ENCODE measurements around the gene ALS2. TPM values are rescaled to one million over a fixed set of nuclear protein-coding genes. Genes with fewer than 3 reads are reported as not detected.
"Not testable (repeated sequence)": the region's sequence is repeated elsewhere in the genome, so short reads cannot be mapped to it uniquely, and the experiment has no call there.

The ALS2 gene
- total RNA-seq, 1 donor from 2014 or later = 36.4 TPM

DNA sequence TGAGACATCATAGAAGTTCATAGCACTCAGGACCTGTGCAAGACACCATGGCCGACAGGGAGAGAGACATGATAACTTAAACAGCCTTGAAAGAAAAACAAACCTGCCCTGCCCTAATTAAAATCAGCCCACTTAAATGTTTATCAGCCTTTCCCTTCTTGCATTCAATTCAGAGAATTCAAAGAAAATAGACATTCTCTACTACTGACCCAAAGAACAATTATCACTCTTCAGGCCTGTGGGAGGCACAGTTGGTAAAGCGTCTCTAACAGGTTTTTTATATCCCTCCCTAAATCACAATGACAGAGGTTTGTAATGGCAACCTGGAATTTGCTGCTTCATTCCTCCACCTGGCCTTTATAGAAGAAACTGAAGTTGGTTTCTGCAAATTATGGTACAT, 27.3 kb upstream of the ALS2 start:
- H3K36me3 Mint-ChIP-seq = no peaks in the 10 kb centered on the region
- no peaks in the 10 kb centered on the region for H3K27me3 Mint-ChIP-seq
- peaks cover 30% of the 10 kb centered on the region for H3K4me1 Mint-ChIP-seq (ENCODE audit: unreplicated experiment)
- peak overlapping the region; percentile 62 for H3K4me3 Mint-ChIP-seq
- DNase-seq (ENCODE audit: extremely low spot score, unreplicated experiment) = no peak
- TF ChIP-seq, protein P1, sequence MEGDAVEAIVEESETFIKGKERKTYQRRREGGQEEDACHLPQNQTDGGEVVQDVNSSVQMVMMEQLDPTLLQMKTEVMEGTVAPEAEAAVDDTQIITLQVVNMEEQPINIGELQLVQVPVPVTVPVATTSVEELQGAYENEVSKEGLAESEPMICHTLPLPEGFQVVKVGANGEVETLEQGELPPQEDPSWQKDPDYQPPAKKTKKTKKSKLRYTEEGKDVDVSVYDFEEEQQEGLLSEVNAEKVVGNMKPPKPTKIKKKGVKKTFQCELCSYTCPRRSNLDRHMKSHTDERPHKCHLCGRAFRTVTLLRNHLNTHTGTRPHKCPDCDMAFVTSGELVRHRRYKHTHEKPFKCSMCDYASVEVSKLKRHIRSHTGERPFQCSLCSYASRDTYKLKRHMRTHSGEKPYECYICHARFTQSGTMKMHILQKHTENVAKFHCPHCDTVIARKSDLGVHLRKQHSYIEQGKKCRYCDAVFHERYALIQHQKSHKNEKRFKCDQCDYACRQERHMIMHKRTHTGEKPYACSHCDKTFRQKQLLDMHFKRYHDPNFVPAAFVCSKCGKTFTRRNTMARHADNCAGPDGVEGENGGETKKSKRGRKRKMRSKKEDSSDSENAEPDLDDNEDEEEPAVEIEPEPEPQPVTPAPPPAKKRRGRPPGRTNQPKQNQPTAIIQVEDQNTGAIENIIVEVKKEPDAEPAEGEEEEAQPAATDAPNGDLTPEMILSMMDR (conservative IDR thresholded peaks at IDR 0.05) = no peak
- H3K9me3 Mint-ChIP-seq = no peaks in the 10 kb centered on the region
- H3K27ac Mint-ChIP-seq = peak overlapping the region; percentile 69

DNA sequence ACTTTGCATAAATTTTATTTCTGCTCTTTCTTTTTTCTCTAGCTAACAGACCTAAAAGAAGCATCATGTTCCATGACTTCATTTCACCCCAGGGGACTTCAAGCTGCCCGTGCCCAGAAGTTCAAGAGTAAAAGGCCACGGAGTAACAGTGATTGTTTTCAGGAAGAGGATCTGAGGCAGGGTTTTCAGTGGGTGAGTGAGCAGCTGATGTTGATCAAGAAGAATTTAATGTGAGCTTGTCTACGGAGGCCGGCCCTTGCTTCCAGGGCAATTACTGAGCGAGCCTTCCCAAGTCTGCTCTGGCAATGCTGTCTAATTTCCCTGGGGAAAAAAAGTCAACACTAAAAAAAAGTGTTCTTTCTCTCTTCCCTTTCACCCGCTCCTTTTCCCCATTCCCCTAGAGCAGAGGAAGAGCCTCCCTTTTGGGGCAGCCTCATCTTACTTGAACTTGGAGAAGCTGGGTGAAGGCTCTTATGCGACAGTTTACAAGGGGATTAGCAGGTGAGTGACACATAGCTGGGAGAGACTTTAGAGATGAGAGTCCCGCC, 26.8 kb upstream of the ALS2 start:
- no peak for DNase-seq (ENCODE audit: extremely low spot score, unreplicated experiment)
- no peaks in the 10 kb centered on the region for H3K27me3 Mint-ChIP-seq
- peak overlapping the region; percentile 62 for H3K4me3 Mint-ChIP-seq
- peaks cover 30% of the 10 kb centered on the region for H3K4me1 Mint-ChIP-seq (ENCODE audit: unreplicated experiment)
- no peaks in the 10 kb centered on the region for H3K36me3 Mint-ChIP-seq
- H3K27ac Mint-ChIP-seq = peak overlapping the region; percentile 69
- TF ChIP-seq, protein P1 (conservative IDR thresholded peaks at IDR 0.05) = no peak
- peaks cover 1% of the 10 kb centered on the region for H3K9me3 Mint-ChIP-seq

DNA sequence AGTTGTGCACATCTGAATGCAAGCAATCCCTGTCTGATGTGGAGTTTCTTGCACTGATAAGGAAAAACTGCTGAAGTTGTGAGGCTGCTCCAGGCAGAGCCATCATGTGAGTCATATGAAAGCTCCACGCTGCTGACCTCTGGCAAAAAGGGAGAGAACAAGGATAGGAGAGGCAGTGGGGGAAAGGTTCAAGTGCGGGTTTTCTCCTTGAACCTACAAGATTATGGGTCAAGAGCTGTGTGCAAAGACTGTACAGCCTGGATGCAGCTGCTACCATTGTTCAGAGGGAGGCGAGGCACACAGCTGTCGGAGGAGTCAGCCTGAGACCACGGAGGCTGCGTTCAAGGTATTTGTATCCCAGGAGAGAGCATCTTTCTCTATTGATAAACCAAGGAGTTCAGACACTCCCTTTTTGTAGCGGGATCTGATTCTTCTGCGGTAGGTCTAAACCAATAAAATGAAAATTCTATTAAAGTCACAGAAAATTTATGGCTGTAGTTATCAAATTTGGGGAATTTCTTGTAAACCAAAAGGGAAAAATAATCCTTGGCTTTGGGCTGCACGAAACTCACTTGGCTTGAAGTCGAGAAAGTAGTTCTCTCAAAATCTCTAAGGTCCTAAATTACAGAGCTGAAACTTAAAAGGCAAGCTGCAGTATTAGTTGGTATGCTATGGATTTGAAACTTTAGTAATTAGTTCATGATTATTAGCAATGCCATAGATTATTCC, 25.9 kb upstream of the ALS2 start, which contains the start of gene CDK15:
TSS of gene CDK15 (plus strand) at position 96 of the 729 bp plus-strand sequence. CDS start at position 224, 128 bp downstream.
- TF ChIP-seq, protein P1 (conservative IDR thresholded peaks at IDR 0.05) = no peak
- H3K4me1 Mint-ChIP-seq (ENCODE audit: unreplicated experiment) = peaks cover 30% of the 10 kb centered on the region
- no peaks in the 10 kb centered on the region for H3K36me3 Mint-ChIP-seq
- H3K27me3 Mint-ChIP-seq = no peaks in the 10 kb centered on the region
- H3K9me3 Mint-ChIP-seq = peaks cover 6% of the 10 kb centered on the region
- peak within 1 kb of the TSS; percentile 62 for H3K4me3 Mint-ChIP-seq
- no peak for DNase-seq (ENCODE audit: extremely low spot score, unreplicated experiment)
- peak within 1 kb of the TSS; percentile 69 for H3K27ac Mint-ChIP-seq

DNA sequence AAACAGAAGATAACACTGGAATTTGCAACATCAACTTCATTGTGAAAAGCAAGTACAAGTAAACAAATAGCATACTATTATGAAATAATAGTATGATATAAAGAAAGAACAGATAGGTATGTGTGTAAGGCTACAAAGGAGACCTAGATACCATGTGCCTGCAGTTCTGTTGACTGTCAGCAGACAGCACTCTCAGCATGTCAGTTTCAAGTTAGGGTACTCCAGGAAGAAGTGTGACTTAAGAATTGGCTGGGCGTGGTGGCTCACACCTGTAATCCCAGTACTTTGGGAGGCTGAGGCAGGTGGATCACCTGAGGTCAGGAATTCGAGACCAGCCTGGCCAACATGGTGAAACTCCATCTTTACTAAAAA, 18.2 kb upstream of the ALS2 start:
- H3K4me1 Mint-ChIP-seq (ENCODE audit: unreplicated experiment) = peaks cover 22% of the 10 kb centered on the region
- not testable (repeated sequence) for H3K36me3 Mint-ChIP-seq; H3K9me3 Mint-ChIP-seq; DNase-seq (ENCODE audit: extremely low spot score, unreplicated experiment); H3K27ac Mint-ChIP-seq; H3K27me3 Mint-ChIP-seq; H3K4me3 Mint-ChIP-seq
- TF ChIP-seq, protein P1 (conservative IDR thresholded peaks at IDR 0.05) = peak; percentile 58

DNA sequence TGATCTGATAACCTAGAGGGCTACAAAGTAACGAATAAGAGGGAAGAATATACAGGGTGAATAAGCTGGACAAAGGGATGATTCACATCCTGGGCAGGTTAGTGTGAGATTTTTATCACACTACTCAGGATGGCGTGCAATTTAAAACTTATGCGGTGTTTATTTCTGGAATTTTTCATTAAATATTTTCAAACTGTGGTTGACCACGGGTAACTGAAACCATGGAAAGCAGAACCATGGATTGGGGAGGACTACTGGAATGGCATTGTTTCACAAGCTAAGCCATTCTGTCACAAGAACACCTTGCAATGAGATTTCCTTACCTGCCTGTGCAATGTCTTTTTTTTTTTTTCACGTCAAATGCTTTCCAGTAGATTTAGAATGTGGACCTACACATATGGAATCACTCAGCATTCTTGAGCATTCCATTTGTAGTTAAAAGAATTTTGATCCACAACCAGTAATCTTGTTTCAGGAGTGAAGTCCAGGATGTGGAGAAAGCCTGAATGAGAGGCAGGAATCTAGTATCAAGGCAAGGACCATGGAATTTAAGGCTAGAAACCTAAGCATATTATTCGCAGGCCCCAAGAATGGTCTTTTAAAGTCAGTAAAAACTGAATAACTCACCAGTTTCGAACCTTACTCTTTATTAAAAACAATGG, 17.6 kb upstream of the ALS2 start:
- Mint-ChIP-seq H3K4me3 (no peak overlapping the region), H3K4me1 (ENCODE audit: unreplicated experiment) (peaks cover 22% of the 10 kb centered on the region), H3K27ac (no peak overlapping the region), H3K27me3 (no peaks in the 10 kb centered on the region), H3K9me3 (peaks cover 6% of the 10 kb centered on the region), H3K36me3 (no peaks in the 10 kb centered on the region)
- no peak for DNase-seq (ENCODE audit: extremely low spot score, unreplicated experiment)
- TF ChIP-seq, protein P1 (conservative IDR thresholded peaks at IDR 0.05) = no peak

All from type B pancreatic cell (in vitro differentiated cells).